ENCODE measurements around the gene NAGK. TPM values are rescaled to one million over a fixed set of nuclear protein-coding genes. Genes with fewer than 3 reads are reported as not detected.

Gene NAGK
- total RNA-seq, 2 experiments from 2014 or later: 33.6 to 38.7 TPM

DNA sequence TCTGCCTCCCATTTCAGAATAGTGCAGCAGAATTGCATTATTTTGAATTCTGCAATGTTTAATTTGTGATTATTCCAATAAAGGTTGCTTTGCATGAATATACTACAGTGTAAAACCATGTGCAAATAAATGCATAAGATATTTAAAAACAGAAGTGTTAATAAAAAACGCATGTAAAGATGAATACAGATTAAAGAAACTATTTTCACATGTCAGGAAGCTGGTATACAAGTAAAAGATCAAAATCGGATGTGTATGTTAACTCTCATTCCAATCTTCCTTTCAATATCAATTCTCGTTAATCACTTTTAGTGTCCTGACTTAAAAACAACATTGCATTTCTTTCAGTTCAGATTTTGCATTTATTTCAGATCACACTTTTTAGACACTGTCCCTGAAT, 58.5 kb downstream of the NAGK start:
- Mint-ChIP-seq H3K36me3 (ENCODE audit: low read depth) (peaks cover 18% of the 10 kb centered on the region), H3K4me3 (no peak overlapping the region), H3K9me3 (no peaks in the 10 kb centered on the region), H3K4me1 (ENCODE audit: low read depth) (peaks cover 15% of the 10 kb centered on the region), H3K27me3 (no peaks in the 10 kb centered on the region), H3K27ac (no peak overlapping the region)
- TF ChIP-seq, protein P1, sequence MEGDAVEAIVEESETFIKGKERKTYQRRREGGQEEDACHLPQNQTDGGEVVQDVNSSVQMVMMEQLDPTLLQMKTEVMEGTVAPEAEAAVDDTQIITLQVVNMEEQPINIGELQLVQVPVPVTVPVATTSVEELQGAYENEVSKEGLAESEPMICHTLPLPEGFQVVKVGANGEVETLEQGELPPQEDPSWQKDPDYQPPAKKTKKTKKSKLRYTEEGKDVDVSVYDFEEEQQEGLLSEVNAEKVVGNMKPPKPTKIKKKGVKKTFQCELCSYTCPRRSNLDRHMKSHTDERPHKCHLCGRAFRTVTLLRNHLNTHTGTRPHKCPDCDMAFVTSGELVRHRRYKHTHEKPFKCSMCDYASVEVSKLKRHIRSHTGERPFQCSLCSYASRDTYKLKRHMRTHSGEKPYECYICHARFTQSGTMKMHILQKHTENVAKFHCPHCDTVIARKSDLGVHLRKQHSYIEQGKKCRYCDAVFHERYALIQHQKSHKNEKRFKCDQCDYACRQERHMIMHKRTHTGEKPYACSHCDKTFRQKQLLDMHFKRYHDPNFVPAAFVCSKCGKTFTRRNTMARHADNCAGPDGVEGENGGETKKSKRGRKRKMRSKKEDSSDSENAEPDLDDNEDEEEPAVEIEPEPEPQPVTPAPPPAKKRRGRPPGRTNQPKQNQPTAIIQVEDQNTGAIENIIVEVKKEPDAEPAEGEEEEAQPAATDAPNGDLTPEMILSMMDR (IDR thresholded peaks at IDR 0.05): no peak
- ATAC-seq (no peak), DNase-seq (no peak)
- intact Hi-C loops (cut with micrococcal nuclease): no loop called here
- ChIA-PET POLR2A (interaction anchor here (0.6 kb wide), 1 partner anchor 228 kb away, joined by 3 read pairs; no protein-coding TSS in a partner anchor), CTCF (interaction anchor here (0.8 to 1.2 kb wide), 4 partner anchors 11 to 77 kb away, joined by 3 to 6 read pairs (median 4); no protein-coding TSS in a partner anchor)

Other genes with a start within 250 kb of the NAGK start
- not detected for gene CLEC4F, start 248.0 kb upstream of the NAGK start, total RNA-seq
- not detected for gene CD207, start 232.8 kb upstream of the NAGK start, total RNA-seq
- not detected for gene VAX2, start 168.1 kb upstream of the NAGK start, total RNA-seq
- gene ATP6V1B1, start 132.7 kb upstream of the NAGK start, total RNA-seq: not detected
- gene ANKRD53, start 90.0 kb upstream of the NAGK start, total RNA-seq: not detected
- 10 to 100 TPM; 38.8 to 39.9 TPM for gene TEX261, start 73.8 kb upstream of the NAGK start, total RNA-seq
- 10 to 100 TPM; 13.8 to 14.0 TPM for gene MCEE, start 61.6 kb downstream of the NAGK start, total RNA-seq
- gene MPHOSPH10, start 62.0 kb downstream of the NAGK start, total RNA-seq: 10 to 100 TPM; 41.7 to 47.0 TPM
- gene PAIP2B, start 158.5 kb downstream of the NAGK start, total RNA-seq: 1 to 10 TPM; 3.1 to 3.4 TPM